ENCODE results near the gene MEGF6. TPM values are rescaled to one million over a fixed set of nuclear protein-coding genes. Genes with fewer than 3 reads are reported as not detected.

Gene MEGF6
- polyA plus RNA-seq, 3 donors = 6.4 to 8.1 (median 7.0) TPM

DNA sequence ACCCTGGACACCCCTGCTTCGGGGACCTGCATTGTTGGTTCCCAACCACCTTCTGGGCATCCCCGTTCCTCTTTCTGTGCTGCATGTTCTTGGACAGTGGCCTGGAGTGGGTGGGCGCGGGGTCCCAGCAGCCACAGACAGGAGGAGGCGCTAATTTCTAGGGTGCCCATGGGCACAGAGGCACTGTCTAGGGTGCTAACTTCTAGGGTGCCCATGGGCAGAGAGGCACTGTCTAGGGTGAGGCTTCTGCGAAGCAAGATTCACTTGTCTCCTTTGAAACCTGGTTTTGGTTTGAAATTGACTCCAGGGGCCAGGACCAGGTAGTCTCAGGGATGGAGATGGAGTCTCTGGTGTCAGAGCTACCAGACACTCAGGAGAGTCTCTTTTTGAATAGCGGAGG lies 815 bp upstream of the MEGF6 start:
- no peak for DNase-seq (ENCODE audit: low read depth in 3 of 3, low spot score in 2 of 3)

DNA sequence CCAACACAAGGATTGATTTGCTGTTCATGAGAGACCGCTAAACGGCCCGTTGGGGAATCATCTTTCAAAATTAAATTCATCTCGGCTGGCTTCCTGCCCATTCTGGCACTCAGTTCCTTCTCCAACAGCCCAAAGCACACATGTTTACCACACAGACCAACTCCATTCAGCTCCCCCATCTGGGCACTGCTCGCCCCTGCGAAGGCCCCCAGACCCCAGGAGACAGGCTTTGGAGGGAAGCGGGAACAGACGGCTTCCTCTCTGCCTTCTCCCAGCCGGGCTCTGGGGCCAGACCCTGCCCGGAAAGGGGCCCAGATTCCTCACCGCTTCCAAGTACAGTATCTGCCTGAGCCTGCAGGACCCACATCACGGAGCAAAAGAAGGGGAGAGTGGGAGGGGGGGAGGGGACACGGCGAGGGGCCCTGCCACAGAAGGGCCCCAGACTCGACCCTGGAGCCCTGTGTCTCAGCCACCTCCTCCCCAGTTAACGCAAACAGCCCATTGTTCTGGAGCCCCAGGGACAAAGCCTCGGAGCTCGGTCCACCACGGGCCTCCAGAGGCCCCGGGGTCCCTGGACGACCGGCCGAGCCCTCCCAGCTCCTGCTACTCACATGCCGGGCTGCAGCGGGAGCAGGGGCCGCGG lies 660 bp downstream of the MEGF6 start:
- no peak for DNase-seq (ENCODE audit: low read depth in 3 of 3, low spot score in 2 of 3)

DNA sequence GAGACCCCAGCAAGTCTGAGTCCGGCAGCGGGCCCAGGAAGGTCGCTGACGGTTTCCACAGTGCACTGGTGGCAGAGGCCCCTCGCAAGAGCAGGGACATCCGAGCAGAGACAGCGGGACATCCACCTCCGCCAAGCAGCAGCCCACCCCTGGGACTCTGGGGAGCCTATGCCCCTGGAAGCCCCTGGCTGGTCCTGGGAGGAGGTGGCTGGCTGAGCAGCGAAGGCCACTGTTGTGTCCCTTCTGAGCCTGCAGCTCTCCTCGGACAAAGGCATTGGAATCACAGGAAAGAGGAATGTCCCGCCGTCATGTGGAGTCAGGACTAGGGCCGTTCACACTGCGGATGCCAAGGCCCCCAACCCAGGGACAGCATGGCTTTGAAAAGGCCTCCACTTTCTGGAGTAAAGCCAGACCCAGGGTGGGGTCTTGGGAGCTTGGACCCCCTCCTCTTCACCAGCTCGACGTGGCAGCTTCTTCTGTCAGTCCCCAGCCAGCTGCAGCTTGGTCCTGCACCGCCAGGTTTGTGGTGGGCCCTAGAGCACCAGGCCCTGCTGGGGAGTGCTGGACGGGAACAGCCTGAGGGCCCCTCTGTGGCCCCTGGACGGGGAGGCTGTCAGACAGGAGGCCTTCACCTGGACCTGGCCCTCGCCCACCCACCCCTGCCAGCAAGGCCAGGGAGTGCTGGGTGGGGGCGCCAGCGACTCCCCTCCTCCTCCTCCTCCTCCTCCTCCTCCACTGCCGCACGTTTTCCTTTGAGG lies 1.4 kb downstream of the MEGF6 start:
- DNase-seq (ENCODE audit: low read depth in 3 of 3, low spot score in 2 of 3) = no peak

- no peak for DNase-seq (ENCODE audit: low read depth in 3 of 3, low spot score in 2 of 3)
Measured at GRCh38 chr1:3609016-3609768, 2.1 kb downstream of the MEGF6 start.

- DNase-seq (ENCODE audit: low read depth in 3 of 3, low spot score in 2 of 3) = no peak
Measured at GRCh38 chr1:3608154-3608553, 3.2 kb downstream of the MEGF6 start.

DNA sequence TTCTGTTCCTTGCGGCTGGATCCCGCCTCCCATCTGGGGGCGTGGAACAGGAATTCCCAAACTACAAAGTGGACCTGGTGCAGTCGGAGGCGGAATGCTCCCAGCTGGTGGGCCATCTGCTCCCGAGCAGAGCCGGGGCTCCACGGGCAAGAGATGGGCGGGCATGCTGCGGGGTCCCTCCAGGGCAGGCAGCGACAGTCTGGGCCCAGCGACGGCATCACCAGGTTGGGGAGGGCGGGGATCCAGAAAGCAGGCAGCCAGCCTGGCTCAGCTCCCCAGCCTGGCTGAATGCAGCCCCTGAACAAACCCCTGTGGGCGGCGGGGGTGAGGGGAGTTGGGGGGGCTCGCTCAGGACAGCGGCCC lies 3.6 kb downstream of the MEGF6 start:
- no peak for DNase-seq (ENCODE audit: low read depth in 3 of 3, low spot score in 2 of 3)

DNA sequence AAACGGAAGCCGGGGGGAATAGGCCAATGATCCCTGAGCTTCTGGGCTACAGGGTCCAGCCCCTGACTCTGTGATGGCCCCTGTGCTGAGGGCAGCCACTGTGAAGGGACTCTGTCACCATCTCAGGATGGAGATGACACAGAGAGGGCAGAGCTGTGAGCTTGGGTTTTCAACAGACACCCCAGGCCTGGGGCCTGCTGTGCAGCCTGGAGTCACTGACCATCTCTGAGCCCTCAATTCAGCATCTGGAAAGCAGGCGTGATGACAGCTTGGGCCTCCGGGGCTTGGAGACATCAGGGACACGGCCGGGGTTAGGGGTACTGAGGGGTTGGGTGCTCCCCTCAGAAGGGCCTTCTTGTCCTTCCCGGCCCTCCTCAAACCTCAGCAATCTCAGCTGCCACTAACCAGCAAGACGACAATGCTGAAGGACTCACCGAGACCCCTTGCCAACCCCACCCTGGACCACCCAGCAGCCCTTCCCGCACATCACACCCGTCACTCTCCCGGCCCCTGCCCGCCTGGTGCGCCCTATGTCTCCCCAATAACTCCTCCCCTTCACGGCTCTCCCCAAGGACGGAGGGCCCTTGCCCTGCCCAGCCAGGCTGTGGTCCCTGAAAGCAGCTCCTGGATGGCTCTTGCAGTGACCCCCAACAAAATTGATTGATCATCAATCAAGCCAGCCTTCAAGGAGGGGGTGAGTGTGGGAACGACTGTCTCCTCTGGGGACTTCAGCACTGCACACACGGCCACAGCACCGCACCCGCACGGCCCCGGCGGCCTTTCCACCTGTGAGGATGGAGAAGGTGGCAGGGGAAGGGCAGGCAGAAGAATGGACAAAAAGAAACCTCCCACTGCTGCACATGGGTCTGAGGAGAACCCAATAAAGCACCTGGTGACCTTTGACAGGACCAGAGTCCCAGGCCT lies 4.3 kb downstream of the MEGF6 start:
- DNase-seq (ENCODE audit: low read depth in 3 of 3, low spot score in 2 of 3) = no peak

GRCh38 chr1:3604997-3605823 lies 6.1 kb downstream of the MEGF6 start:
- no peak for DNase-seq (ENCODE audit: low read depth in 3 of 3, low spot score in 2 of 3)

GRCh38 chr1:3604468-3604974 lies 6.8 kb downstream of the MEGF6 start:
- DNase-seq (ENCODE audit: low read depth in 3 of 3, low spot score in 2 of 3) = no peak

- no peak for DNase-seq (ENCODE audit: low read depth in 3 of 3, low spot score in 2 of 3)
Measured at GRCh38 chr1:3603571-3604467, 7.5 kb downstream of the MEGF6 start.

DNA sequence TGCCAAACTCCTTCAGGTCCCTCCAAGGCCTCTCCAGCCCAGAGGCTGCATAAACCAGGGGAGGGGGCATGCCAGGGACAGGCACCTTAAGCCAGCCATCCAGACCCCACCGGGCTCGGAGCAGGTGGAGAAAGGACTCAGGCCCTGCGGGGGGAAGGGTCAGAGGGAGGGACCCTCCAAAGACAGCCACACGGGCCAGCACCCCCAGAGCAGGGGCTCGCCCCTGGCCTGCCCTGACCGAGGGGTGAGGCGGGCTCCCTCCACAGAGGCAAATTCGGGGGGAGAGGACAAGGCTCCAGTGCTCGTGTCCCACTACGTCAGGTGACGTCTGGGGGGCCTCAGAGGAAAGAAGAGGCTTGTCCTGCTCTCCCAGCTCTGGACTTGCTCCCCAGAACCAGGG lies 8.2 kb downstream of the MEGF6 start:
- DNase-seq (ENCODE audit: low read depth in 3 of 3, low spot score in 2 of 3) = no peak

DNA sequence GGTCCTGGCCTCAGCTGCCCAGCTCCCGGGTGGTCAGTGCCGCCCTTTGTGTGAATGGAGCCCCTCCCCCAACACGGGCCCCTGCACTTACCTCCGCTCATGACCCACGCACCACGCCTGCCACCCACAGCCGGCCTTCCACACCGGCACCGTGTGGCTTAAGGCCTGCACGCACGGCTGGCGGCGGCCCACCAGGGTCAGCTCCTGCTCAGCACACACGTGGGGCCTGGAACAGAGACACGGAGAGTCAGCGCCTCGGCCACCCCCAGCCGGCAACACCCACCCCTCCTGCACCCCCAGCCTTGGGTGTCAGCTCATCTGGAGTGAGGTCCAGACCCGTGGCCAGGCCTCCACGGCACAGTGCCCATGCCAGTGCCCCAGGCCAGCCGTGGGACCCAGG lies 8.9 kb downstream of the MEGF6 start:
- no peak for DNase-seq (ENCODE audit: low read depth in 3 of 3, low spot score in 2 of 3)

DNA sequence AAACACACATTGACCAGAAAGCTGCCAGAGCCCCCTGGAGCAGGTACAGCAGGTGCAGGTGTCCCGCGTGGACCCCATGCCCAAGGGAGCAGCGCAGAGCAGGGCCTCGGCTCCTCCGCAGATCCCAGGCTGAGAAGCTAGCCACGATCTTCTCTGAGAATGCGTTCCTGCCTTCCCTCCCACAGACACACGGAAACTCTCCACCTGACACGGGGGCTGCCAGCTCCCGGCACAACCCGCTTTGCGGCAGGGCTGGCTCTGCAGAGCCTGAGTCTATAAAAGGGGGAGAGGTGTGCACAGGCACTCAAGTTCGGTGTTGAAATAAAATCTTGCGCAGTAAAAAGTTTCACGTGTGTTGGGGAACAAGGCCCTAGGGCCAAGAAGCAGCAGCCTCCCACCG lies 9.6 kb downstream of the MEGF6 start:
- DNase-seq (ENCODE audit: low read depth in 3 of 3, low spot score in 2 of 3) = no peak

GRCh38 chr1:3600354-3600753 lies 11.0 kb downstream of the MEGF6 start:
- DNase-seq (ENCODE audit: low read depth in 3 of 3, low spot score in 2 of 3) = no peak

DNA sequence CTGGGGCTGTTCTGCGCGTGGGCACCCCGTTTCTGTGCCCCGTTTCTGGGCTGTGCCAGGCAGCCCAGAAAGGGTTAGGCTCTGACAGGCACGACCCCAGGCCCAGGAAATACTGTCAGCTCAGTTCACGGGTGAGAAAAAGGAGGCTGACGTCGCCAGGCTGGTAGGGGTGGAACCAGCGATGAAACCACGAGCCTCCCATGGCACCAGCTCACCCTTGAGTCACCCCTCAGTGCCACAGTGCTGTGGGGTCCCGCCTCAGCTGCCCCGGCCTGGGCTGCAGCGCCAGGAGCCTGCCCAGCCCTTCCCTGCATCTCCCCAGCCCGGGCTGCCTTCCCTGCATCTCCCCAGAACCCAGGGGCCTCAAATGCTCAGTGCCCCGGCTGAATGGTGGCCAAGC lies 11.5 kb downstream of the MEGF6 start:
- no peak for DNase-seq (ENCODE audit: low read depth in 3 of 3, low spot score in 2 of 3)

GRCh38 chr1:3599286-3599811 lies 12.0 kb downstream of the MEGF6 start:
- no peak for DNase-seq (ENCODE audit: low read depth in 3 of 3, low spot score in 2 of 3)

- DNase-seq (ENCODE audit: low read depth in 3 of 3, low spot score in 2 of 3) = no peak
Measured at GRCh38 chr1:3598522-3599285, 12.6 kb downstream of the MEGF6 start.

GRCh38 chr1:3598051-3598491 lies 13.2 kb downstream of the MEGF6 start:
- DNase-seq (ENCODE audit: low read depth in 3 of 3, low spot score in 2 of 3) = no peak
